Measurements from ENCODE around the gene DAW1. TPM values are rescaled to one million over a fixed set of nuclear protein-coding genes. Genes with fewer than 3 reads are reported as not detected.

The DAW1 gene
- polyA plus RNA-seq, 1 of the 3 experiments (the other 2 are of a cell fraction): 1.2 TPM

- no peaks in the 10 kb centered on the region for H3K4me1 ChIP-seq (ENCODE audit: control insufficient read depth in 1 of 2, insufficient read depth in 2 of 2, low read depth in 1 of 2, low read length in 1 of 2)
- H2AFZ ChIP-seq (ENCODE audit: low read depth): no peak overlapping the region
- no peak overlapping the region for H3K4me2 ChIP-seq
- CTCF ChIA-PET: interaction anchor here (0.9 kb wide), 1 partner anchor 66 kb away, joined by 3 read pairs; no protein-coding TSS in a partner anchor
- H3F3A ChIP-seq (replicated peaks; ENCODE audit: insufficient read depth): no peaks in the 10 kb centered on the region
- 72% methylated on average over 7 of the region's 7 CpGs for WGBS (ENCODE audit: low lambda C conversion rate)
- H3K9me2 ChIP-seq: no peaks in the 10 kb centered on the region
- H3K9ac ChIP-seq: no peak overlapping the region
- TF ChIP-seq TEAD4 (IDR thresholded peaks at IDR 0.05; ENCODE audit: borderline replicate concordance, insufficient read depth) (no peak), ZBTB33 (IDR thresholded peaks at IDR 0.05; ENCODE audit: borderline replicate concordance, low read depth) (no peak), YY1 (IDR thresholded peaks at IDR 0.05; ENCODE audit: low read depth) (no peak), SIN3A (IDR thresholded peaks at IDR 0.05; ENCODE audit: borderline replicate concordance, low read depth, low read length) (no peak), JUND (IDR thresholded peaks at IDR 0.05) (no peak), EZH2phosphoT487 (IDR thresholded peaks at IDR 0.05; ENCODE audit: borderline replicate concordance, low read depth) (no peak), POLR2AphosphoS5 (IDR thresholded peaks at IDR 0.05; ENCODE audit: low read depth, low read length) (no peak), NFIC (IDR thresholded peaks at IDR 0.05; ENCODE audit: borderline replicate concordance) (no peak), MAX (IDR thresholded peaks at IDR 0.05; ENCODE audit: low read depth) (no peak), FOXJ3 (CRISPR knock-in tag; IDR thresholded peaks at IDR 0.05) (no peak), RCOR1 (IDR thresholded peaks at IDR 0.05; ENCODE audit: low read length) (no peak), GATA2 (CRISPR knock-in tag; IDR thresholded peaks at IDR 0.05) (no peak), RXRA (IDR thresholded peaks at IDR 0.05; ENCODE audit: borderline replicate concordance, low read depth) (no peak), MEF2A (IDR thresholded peaks at IDR 0.05; ENCODE audit: borderline replicate concordance, low read depth) (no peak), EP300 (IDR thresholded peaks at IDR 0.05; ENCODE audit: borderline replicate concordance in 1 of 2, low read depth in 1 of 2, low read length in 1 of 2) (no peak)
- TF ChIP-seq, protein P1, sequence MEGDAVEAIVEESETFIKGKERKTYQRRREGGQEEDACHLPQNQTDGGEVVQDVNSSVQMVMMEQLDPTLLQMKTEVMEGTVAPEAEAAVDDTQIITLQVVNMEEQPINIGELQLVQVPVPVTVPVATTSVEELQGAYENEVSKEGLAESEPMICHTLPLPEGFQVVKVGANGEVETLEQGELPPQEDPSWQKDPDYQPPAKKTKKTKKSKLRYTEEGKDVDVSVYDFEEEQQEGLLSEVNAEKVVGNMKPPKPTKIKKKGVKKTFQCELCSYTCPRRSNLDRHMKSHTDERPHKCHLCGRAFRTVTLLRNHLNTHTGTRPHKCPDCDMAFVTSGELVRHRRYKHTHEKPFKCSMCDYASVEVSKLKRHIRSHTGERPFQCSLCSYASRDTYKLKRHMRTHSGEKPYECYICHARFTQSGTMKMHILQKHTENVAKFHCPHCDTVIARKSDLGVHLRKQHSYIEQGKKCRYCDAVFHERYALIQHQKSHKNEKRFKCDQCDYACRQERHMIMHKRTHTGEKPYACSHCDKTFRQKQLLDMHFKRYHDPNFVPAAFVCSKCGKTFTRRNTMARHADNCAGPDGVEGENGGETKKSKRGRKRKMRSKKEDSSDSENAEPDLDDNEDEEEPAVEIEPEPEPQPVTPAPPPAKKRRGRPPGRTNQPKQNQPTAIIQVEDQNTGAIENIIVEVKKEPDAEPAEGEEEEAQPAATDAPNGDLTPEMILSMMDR (IDR thresholded peaks at IDR 0.05): no peak
- TF ChIP-seq, protein P2, sequence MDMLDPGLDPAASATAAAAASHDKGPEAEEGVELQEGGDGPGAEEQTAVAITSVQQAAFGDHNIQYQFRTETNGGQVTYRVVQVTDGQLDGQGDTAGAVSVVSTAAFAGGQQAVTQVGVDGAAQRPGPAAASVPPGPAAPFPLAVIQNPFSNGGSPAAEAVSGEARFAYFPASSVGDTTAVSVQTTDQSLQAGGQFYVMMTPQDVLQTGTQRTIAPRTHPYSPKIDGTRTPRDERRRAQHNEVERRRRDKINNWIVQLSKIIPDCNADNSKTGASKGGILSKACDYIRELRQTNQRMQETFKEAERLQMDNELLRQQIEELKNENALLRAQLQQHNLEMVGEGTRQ (IDR thresholded peaks at IDR 0.05; ENCODE audit: borderline replicate concordance, low read depth, low read length): no peak
- no peaks in the 10 kb centered on the region for H4K20me1 ChIP-seq (ENCODE audit: insufficient read depth)
- no peaks in the 10 kb centered on the region for H3K27me3 ChIP-seq (ENCODE audit: insufficient read depth)
- no peaks in the 10 kb centered on the region for H3K36me3 ChIP-seq (replicated peaks in 1 of 2; ENCODE audit: control insufficient read depth in 1 of 2, insufficient read depth in 2 of 2, low read length in 1 of 2)
- no peaks in the 10 kb centered on the region for H3K79me2 ChIP-seq (ENCODE audit: insufficient read depth)
- H3K9me3 ChIP-seq: no peaks in the 10 kb centered on the region
- no peak overlapping the region for H3K4me3 ChIP-seq (ENCODE audit: low read depth in 2 of 2, low read length in 1 of 2)
- H3K27ac ChIP-seq (ENCODE audit: low read depth in 2 of 2, low read length in 1 of 2): no peak overlapping the region
- POLR2A ChIA-PET: no interaction called here
- DNase-seq: no peak
These were observed 46.7 kb upstream of the DAW1 start for GRCh38 chr2:227824711-227825110.

All from SK-N-SH (cell line).